ENCODE measurements around the gene HGD. TPM values are rescaled to one million over a fixed set of nuclear protein-coding genes. Genes with fewer than 3 reads are reported as not detected.

The HGD gene
- polyA plus RNA-seq (2011; rRNA removed) (101 and 141 TPM in 2 replicates), polyA plus RNA-seq (2017; fragmentation: RNase III; extraction: RNeasy Plus Mini Kit Qiagen cat#74134 plus additional on column Dnase treatment) (35.1 to 48.8 TPM (median 46.1 TPM) in 3 replicates), polyA minus RNA-seq (2011; rRNA and poly(A)+ RNA removed) (62.5 and 91.7 TPM in 2 replicates)
- 19.8 and 26.4 TPM in 2 replicates for polyA plus RNA-seq (2012; cell fraction: cytosol; rRNA removed)
- 21.9 and 30.8 TPM in 2 replicates for polyA plus RNA-seq (2012; cell fraction: nucleus; rRNA removed)

GRCh38 chr3:120682095-120682681 lies at the start of gene HGD:
TSS of gene HGD (minus strand) at chr3:120682239. CDS start at chr3:120682111, 128 bp downstream.
- ChIA-PET POLR2A (interaction anchor here (0.6 to 1.4 kb wide), 3 partner anchors 60 to 121 kb away, joined by 3 to 7 read pairs (median 3); partner anchors contain the start of genes GTF2E1, NDUFB4 and RABL3), CTCF (interaction anchor here (1.2 to 2.2 kb wide), 4 partner anchors 50 to 121 kb away, joined by 3 to 11 read pairs (median 3); no protein-coding TSS in a partner anchor)
- peaks cover 59% of the 10 kb centered on the region for H3K4me1 ChIP-seq
- H3K9me3 ChIP-seq = peaks cover 2% of the 10 kb centered on the region; the same call in 1 of the 3 replicates
- H3K4me2 ChIP-seq = peak within 1 kb of the TSS; percentile 70
- H3K27ac ChIP-seq = peak within 1 kb of the TSS; percentile 94 to 95
- peak; percentile 28 to 79 for DNase-seq (ENCODE audit: low read depth in 1 of 2, low spot score in 1 of 2)
- TF ChIP-seq CEBPB (IDR thresholded peaks at IDR 0.05) (peak; percentile 75 to 82), MAX (IDR thresholded peaks at IDR 0.05) (0 out of 2 replicates have a peak, but pooled peaks have one; percentile 25), KDM5A (IDR thresholded peaks at IDR 0.05) (no peak), MAFK (IDR thresholded peaks at IDR 0.05; ENCODE audit: partially characterized antibody) (no peak), HOXA7 (CRISPR knock-in tag; IDR thresholded peaks at IDR 0.05) (no peak)
- H3K4me3 ChIP-seq = peak within 1 kb of the TSS; percentile 50
- no peak for FAIRE-seq
- WGBS (ENCODE audit: missing lambda C conversion rate) = 8% methylated on average over 5 of the region's 5 CpGs
- peak; percentile 69 to 78 for ATAC-seq

GRCh38 chr3:120730576-120731542 lies 48.8 kb upstream of the HGD start:
- CTCF ChIA-PET = interaction anchor here (0.7 kb wide), 1 partner anchor 64 kb away, joined by 3 read pairs; no protein-coding TSS in a partner anchor
- Histone ChIP-seq H3K4me1 (no peaks in the 10 kb centered on the region), H3K4me2 (no peak overlapping the region), H3K4me3 (no peak overlapping the region), H3K9me3 (no peaks in the 10 kb centered on the region), H3K27ac (no peak overlapping the region)
- FAIRE-seq (no peak), DNase-seq (ENCODE audit: low read depth in 1 of 2, low spot score in 1 of 2) (no peak), ATAC-seq (no peak)
- POLR2A ChIA-PET = no interaction called here
- TF ChIP-seq ELK1 (IDR thresholded peaks at IDR 0.05; ENCODE audit: low read depth, low read length) = no peak
- no peak for TF ChIP-seq ZFP36 (IDR thresholded peaks at IDR 0.05; ENCODE audit: borderline replicate concordance, partially characterized antibody)
- TF ChIP-seq RCOR1 (IDR thresholded peaks at IDR 0.05; ENCODE audit: low read depth, low read length) = no peak
- no peak for TF ChIP-seq FOSB (CRISPR knock-in tag; IDR thresholded peaks at IDR 0.05)
- TF ChIP-seq ZNF302 (CRISPR knock-in tag; IDR thresholded peaks at IDR 0.05) = no peak
- TF ChIP-seq KDM5A (IDR thresholded peaks at IDR 0.05) = no peak
- no peak for TF ChIP-seq RFX5 (IDR thresholded peaks at IDR 0.05)
- no peak for TF ChIP-seq HOXB5 (CRISPR knock-in tag; IDR thresholded peaks at IDR 0.05)
- no peak for TF ChIP-seq CHD2 (IDR thresholded peaks at IDR 0.05; ENCODE audit: low read length, partially characterized antibody)
- 91% methylated on average over 4 of the region's 4 CpGs for whole genome bisulfite sequencing (ENCODE audit: missing lambda C conversion rate)

GRCh38 chr3:120726791-120727190 lies 44.8 kb upstream of the HGD start:
- ChIA-PET POLR2A (no interaction called here), CTCF (no interaction called here)
- no peaks in the 10 kb centered on the region for H3K9me3 ChIP-seq
- ATAC-seq = no peak
- no peak for DNase-seq (ENCODE audit: low read depth in 1 of 2, low spot score in 1 of 2)
- FAIRE-seq = peak; percentile 32
- H3K4me2 ChIP-seq = no peak overlapping the region
- H3K4me1 ChIP-seq = no peaks in the 10 kb centered on the region
- no peak overlapping the region for H3K4me3 ChIP-seq
- H3K27ac ChIP-seq = no peak overlapping the region
- WGBS (ENCODE audit: missing lambda C conversion rate) = 84% methylated on average over 1 of the region's 1 CpG
- TF ChIP-seq HEYL (CRISPR knock-in tag; IDR thresholded peaks at IDR 0.05) (no peak), NPAS2 (CRISPR knock-in tag; IDR thresholded peaks at IDR 0.05; ENCODE audit: borderline replicate concordance) (no peak), ZSCAN20 (CRISPR knock-in tag; IDR thresholded peaks at IDR 0.05) (no peak), NR3C1 (IDR thresholded peaks at IDR 0.05) (no peak), MAX (IDR thresholded peaks at IDR 0.05) (no peak), FOSL2 (IDR thresholded peaks at IDR 0.05) (no peak), FOSL2 (CRISPR knock-in tag; IDR thresholded peaks at IDR 0.05) (no peak), MAZ (IDR thresholded peaks at IDR 0.05; ENCODE audit: borderline replicate concordance, low read depth, low read length) (no peak), CBX2 (IDR thresholded peaks at IDR 0.05; ENCODE audit: borderline replicate concordance, low read depth) (no peak), CBX8 (IDR thresholded peaks at IDR 0.05) (no peak), HOXB13 (CRISPR knock-in tag; IDR thresholded peaks at IDR 0.05; ENCODE audit: low read depth) (no peak), ELK1 (IDR thresholded peaks at IDR 0.05; ENCODE audit: low read depth, low read length) (no peak), KDM1A (IDR thresholded peaks at IDR 0.05; ENCODE audit: low read depth) (no peak), SMC3 (IDR thresholded peaks at IDR 0.05) (no peak), FOXS1 (CRISPR knock-in tag; IDR thresholded peaks at IDR 0.05) (no peak), USF2 (IDR thresholded peaks at IDR 0.05) (no peak), EP300 (IDR thresholded peaks at IDR 0.05) (no peak)
